Dermis microvascular lymphatic vessel endothelial cell (primary cell): Measurements from ENCODE around the gene BCAS3. TPM values are rescaled to one million over a fixed set of nuclear protein-coding genes. Genes with fewer than 3 reads are reported as not detected.

ENCODE experiments used
- DNase-seq, 2 donors: peaks; one replicate each; pipeline versions ENCODE4 v3.0.0 to v3.0.0-alpha.2; 2010; ENCODE audit warnings: low read depth in 2 of 2
- total RNA-seq: library from RNA; depleted of rRNA; stranded (reverse); fragments of >200 nt; gene quantifications from 2 replicates; pipeline ENCODE4 v1.2.1, GENCODE V29; 2014

Gene BCAS3
- total RNA-seq, 1 donor from 2014 or later: 11.3 TPM

DNA sequence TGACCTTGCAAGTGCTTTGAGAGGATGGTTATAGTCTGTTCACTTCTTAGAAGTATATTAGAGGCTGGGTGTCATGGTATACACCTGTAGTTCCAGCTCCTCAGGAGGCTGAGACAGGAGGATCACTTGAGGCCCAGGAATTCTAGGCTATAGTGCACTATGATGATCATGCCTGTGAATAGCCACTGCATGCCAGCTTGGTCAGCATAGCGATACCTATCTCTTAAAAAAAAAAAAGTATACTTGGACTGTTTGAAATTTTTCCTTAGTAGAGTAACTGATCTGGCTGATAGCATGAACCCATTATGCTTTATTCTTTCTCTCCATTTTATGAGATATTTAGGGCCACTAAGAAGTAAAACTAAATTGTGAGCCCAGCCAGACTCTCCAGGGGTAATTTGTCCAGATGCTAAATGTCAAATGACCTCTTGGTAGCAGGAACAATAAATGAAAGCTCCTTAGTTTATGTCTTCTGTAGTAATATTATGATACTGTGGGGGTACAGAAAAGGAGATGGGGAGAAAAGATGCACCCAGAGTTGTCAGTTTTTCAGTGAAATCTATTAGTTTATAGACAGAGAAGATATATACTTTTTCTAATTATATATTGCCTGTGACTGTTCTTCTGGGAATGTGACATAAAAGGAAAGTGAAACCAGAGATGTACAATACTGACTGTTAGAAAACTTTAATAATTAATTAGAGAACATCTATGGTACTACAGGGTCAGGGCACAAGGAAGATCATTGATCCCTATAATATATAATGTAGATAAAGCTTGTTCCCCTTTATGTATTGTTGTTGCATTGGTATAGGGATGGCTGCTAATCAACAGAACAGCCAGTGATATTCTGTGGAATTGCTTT is 386.7 kb downstream of the BCAS3 start:
- DNase-seq: no peak

DNA sequence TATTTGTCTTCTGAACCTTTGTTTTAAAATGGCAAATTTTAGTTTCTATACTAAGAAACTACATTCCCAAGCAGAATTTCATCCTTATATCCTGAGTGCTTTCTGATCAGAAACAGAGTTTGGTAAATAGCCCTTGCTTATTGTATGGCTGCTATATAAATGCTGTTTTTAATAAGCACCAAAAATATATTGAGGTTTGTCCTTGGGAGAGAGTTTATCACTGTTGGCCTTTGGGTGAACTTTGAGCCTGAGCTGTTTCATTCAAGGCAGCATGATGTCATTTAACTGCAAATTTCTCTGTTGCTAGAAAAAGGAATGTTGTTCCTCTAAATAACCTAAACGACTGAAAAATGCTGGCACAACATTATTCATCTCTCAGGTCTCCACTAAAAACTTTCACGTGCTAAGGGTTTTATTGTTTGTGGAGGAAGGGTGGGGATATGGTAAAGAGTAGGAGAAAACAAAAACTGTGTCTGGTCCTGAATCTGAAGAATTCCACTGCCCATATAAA is 387.7 kb downstream of the BCAS3 start:
- DNase-seq: no peak

DNA sequence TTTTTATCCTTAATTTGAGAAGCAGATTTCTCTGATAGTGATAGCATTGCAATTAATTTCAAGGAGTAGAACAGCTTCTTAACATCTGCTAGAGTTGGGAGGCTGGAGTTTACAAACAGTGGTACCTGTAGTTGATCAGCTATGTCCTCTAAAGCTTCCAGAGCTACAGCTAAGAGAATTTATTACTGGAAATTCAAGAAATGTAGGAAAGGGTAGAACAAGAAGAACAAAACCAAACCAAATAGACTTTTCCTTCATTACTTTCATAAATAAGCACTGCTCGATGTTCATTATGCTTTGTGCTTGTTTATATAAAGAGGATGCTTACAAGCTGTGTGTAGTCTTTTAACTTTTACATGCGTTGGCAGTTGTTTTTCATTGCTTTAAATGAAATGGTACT is 388.4 kb downstream of the BCAS3 start:
- no peak for DNase-seq

DNA sequence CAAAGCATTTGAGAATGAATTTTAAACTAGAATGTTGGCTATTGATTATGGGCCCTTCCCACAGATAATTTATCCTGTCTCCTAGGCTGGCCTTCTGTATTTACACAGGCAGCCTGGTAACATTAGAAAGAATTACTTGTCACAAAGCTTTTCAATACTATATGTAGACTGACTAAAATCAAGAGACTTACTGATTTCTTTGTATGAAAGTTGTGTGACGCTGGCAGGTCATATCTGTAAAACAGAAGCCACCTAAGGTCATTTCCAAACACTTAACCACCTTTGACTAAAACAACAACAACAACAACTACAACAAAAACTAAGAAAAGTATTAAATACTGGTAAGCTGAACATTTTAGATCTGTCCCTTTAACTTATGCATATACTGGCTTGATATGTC is 393.0 kb downstream of the BCAS3 start:
- DNase-seq: no peak

DNA sequence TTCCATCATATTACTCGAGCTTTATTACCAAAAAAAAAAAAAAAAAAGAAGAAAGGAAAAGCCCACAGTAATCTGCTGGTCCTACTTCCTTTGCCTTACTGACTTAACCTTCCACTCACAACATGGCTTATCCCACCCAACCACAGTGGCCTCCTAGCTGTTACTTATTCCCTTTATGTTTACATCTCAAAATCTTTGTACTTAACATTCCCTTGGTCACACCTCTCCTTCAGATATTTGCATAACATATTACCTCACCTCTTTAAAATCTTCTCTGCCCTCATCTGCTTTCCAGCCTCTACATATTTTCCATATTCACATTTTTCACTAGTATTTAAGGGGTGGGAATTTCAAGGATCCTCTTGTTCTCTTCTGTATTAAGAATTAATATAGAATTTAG is 395.0 kb downstream of the BCAS3 start:
- DNase-seq: no peak

DNA sequence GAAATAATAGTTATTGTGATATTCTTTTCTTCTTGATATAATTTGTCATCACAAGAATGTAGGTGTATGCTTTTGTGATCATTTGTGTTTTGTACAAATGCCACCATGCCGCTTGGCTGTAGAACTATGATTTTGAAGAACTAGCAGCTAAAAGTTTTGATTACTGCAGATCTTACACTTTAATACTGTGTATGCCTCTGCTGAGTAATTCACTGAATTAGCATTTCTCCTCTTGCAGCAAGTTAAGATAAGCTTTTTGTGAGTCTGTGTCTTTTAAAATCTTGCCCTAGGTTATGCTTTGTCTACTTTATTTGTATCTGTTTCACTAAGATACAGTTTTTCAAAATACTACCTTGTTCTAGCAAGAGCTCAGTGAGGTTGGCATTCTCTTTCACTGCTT is 395.5 kb downstream of the BCAS3 start:
- DNase-seq: no peak

DNA sequence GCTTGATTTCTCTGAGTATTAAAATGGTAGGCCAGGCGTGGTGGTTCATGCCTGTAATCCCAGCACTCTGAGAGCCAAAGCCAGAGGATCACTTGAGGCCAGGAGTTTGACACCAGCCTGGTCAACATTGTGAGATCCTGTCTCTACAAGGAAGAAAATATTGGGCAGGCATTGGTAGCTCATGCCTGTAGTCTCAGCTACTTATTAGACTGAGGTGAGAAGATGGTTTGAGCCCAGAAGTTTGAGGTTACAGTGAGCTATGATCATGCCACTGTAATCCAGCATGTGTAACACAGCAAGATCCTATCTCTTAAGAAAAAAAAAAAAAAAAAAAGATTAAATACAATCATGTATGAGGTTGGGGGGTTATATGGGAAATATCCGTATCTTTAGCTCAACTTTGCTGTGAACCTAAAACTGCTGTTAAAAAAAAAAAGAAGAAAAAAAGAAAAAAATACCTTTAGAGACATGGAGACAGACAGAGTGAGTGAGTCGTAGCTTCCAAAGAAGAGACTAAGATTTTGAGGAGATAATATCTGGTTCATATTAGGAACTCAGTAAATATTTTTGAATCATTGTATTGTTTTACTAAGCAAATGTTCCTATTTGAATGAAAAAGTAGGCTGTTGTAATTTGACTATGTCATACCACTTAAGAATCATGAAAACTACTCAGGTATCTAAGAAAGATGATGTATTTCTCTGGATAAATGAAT is 396.3 kb downstream of the BCAS3 start:
- DNase-seq: no peak

DNA sequence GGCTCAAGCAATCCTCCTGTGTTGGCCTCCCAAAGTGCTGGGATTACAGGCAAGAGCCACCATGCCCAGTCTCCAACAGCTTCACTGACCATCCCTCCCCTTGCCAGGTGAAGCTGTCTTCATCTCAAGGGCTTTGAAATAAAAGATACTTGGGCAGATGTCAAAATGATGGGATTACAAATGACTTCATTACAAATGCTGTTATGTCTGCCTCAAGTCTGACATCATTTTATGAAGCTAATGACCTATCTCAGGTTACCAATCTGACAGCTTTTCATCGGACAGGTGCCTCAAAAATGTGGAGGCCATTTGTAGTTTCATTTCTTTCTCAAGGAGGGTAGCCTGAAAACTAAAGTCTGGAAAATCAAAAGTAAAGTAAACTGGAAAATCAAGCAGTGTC is 398.3 kb downstream of the BCAS3 start:
- DNase-seq: no peak

DNA sequence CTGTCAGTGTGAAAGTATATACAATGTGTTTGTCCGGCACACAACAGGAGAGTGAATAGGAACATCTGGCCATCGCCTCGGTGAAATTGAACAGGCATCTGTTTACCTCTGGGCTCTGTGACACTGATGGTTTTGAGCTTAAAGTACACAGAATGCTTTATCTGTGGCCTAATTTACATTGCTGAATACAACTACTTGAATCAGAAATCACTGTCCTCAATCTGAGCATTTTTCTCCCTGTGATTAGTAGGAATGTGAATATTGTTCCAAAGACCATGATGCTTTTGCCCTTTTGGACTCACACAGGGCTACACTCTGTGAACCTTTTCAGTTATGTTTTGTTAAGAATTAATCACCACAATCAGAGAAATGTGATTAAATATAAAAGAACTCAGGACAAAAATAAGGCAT is 399.0 kb downstream of the BCAS3 start:
- DNase-seq: no peak

DNA sequence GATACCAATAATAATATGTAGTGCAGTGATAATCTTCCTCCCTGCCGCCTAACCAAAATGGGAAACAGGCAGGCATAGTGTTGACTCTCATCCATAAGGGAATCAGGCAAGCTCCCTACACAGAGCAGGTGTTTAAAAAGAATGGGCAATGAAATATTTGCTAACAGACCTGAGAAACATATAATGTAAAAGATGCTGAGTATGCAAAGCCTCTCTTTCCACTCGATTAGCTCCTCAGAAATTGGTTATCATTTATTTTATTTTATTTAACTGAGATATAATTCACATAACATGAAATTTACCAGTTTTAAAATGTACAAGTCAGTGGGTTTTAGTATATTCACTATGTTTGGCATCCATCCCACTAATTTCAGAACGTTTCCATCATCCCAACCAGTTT is 404.3 kb downstream of the BCAS3 start:
- no peak for DNase-seq

DNA sequence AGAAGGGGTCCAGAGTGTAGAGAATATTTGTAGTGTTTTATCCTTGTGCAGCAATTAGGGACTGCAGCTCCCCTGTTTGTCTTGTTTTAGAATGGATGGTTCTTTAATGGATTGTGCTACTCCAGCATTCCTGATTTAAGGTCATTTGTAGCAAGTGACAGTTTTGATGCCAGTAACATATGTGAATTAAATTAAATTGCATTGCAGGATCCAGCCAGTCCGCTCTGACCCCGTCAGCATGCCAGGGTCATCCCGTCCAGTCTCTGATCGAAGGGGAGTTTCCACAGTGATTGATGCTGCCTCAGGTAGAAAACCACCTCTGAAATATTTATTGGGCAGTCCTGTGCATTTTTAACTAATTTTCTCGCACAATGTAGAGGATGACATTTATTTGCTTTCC is 406.6 kb downstream of the BCAS3 start:
- DNase-seq: no peak

DNA sequence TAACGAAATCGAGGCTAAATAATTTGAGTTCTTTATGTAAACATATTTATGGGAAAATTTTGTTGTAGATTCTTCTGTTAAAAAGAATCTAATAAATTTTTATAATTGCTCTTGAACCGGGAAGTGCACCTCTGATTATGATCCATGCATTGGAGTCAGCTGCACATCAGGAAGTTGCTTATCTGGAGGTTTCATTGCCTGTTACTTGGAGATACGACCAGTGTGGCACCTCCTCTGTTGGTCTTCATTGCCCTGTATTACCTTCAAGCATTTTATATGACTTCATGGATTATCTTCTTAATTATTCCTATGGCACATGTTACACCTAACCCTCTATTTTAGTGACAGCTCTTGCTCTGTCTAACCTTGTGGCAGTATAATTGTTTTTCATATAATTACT is 409.4 kb downstream of the BCAS3 start:
- no peak for DNase-seq

DNA sequence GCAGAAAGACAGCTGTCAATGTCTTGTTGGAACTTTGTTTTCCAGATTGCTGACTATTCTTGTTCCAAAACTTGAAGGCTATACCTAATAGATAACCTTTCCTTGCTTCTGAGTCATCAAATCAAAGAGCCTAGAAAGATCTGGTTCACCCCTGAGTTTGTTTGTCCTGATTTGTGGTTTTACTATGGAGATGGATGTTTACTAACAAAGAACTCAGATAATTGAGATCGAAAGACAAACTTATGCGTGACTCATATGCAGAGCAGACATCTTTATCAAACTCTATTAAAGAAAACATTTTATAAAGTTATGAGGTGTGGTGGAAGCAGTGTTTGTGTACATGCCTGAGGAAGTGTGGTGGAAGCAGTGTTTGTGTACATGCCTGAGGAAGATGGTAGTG is 410.9 kb downstream of the BCAS3 start:
- no peak for DNase-seq

DNA sequence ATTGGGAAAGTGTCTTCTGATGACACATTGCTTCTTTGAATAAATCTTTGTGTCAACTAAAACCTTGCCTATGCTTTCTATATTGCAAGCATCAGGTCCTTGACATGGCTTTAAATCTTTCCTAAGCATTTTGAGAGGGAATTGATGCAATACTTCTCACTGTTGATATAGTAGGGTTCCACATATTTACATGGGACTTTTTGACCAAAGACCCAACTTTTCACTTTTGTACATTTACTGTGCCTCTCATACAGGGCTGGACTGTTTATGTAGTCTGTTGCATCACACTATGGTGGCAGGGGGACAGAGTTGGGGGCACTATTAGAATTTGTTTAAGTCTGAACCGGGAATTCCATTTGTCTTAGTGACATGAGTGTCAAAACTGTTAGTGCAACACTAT is 413.4 kb downstream of the BCAS3 start:
- DNase-seq: no peak

DNA sequence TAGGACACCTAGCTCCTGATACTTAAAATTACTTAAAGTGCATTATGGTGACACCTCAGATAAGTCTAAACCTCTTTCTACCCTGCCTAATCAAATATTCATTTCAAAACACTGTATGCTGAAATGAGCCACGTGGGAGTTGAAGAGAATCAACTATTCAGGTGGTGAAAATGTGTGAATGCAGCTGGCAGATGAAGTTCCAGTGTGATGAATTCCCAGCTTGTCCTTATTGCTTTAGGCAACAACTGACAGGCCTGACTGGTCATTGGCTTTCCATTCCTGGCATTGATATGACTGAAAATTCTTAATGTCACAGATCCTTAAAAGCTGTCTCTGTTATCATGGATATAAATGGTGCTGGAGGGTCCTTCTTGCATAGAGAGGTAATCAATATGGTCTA is 420.1 kb downstream of the BCAS3 start:
- no peak for DNase-seq

DNA sequence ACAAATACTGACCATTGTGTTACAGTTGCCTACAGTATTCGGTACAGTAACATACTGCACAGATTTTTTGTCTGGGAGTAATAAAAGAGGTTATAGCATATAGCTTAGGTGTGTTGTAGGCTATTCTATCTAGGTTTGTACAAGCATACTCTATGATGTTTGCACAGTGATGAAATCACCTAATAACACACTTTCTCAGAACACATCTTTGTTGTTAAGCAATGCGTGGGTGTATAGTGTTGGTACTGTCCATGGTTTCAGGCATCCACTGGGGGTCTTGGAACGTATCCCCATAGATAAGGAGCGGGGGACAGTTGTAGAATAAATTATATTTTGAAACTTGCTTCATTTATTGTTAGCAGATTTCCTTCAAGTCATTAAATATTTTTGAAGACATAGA is 428.7 kb downstream of the BCAS3 start:
- DNase-seq: no peak

DNA sequence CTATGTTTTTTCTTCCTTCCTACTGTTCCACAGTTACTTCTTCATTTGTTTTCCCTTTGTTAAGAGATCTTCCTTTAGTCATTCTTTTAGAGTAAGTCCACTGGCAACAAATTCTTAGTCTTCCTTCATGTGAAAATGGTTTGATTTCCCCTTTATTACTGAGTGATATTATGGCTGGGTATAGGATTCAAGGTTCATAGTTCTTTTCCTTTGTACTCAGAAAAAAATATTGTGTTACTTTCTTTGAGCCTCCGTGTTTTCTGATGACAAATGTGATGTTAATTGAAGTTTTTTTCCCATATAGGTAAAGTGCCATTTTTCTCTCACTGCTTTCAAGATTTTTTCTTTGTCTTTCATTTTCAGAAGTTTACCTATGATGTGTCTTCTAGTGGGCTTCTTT is 438.9 kb downstream of the BCAS3 start:
- no peak for DNase-seq

DNA sequence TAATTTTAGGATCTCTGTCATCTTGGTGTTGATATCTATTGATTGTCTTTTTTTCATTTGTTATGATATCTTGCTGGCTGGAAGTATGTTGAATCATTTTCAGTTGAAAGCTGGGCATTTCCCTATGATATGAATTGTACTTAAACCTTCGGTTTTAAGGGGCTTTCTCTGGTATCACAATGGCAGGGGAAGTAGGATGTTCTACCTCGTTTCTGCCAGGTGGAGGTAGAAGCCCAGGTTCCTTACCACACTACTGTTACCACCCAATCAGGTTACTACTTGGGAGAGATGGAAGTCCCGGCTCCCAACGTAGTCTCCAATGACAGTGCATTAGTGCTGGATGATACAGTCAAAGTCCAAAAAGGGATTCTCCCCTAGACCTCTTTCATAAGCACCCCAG is 440.3 kb downstream of the BCAS3 start:
- DNase-seq: no peak

DNA sequence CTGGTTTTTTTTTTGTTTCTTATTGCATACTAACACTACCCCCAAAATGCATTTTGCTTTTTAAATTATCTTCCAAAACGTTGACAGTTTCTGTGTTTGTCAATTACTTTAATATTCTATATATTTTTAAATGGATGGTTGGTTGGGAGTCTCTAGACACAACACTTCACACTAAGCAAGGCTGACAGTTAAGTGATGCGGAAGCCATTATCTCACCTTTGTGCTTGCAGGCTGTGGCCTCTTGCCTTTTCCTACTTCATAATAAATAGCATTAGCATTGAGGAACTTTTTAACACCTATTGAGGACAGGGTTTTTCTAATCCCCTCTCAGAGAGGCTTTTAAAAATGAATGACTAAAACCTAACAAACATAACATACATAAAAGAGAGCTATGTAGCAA is 441.2 kb downstream of the BCAS3 start:
- DNase-seq: no peak

DNA sequence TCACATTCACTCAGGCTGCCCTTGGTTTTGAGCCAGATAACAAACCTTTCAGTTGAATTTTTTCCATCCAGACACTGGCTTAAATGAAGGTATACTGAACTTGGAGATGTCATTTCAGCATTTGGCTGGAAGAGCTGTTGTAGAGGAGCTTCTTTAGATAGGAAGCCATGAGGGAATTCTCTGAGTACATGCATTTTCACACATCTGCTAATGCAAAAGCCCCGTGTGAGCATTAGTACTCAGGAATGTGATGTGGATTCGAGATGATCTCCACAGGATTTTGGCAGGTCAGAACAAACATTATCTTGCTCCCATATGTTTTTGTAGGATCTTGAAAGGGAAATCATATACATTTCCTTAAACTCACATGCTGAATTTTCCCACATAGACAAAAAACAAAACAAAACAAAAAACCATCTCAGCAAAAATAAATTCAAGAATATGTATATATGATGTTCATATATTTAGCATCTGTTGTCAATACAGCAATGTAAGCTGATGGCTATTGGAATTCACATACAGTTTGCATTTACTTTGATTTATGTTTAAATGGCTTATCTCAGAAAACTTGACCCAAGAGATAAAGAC is 444.8 kb downstream of the BCAS3 start:
- DNase-seq: no peak

DNA sequence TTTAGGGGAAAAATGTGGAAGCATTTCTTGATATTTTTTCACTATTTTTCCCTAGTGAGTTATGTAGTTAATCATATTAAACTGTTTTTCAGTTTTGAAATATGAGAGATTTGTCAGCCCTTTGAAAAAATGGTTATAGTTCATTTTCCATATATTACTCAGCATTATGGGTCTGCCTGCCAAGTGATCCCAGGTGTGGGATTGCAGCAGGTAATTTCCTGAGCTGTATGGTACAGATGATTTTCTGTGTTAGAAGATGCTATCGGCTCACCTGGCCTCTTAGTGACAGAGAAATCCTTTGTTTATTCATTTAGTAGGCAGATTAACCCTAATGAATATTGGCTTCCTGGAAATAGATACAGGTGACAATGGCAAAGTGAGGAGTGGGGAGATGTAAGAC is 446.9 kb downstream of the BCAS3 start:
- DNase-seq: no peak

DNA sequence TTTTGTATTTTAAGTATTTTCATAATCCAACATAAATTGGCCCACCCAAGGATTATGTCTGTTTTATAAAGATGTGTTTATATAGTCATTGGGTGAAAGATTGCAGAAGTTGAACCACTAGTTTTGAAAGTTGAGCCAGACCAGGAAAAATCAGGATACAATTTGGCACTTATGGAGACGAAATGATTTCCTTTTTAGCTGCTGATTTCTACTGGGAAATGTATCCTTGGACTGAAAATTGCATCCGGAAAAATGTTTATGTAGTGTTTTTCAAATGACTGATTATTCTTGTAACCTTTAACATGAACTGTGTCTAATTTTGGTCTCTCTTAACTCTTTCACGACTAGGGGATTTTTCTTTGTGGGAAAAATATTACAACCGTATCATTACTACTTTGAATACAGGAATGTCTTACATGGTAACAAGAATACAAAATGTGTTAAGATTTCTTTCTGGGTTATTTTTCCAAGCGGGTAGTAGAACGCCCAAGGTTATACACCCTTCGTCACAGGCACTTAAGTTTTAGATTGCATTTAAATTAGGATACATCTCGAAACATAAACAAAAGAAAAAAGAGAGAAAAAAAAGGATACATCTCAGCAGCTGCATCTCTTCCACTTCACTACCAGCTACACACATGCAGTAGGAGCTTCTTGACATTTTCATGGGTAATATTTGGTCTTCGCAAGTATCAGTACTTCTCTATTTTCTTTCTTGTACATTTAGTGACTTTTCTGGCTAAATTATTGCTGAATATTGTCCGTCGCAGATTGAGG is 449.0 kb downstream of the BCAS3 start:
- no peak for DNase-seq
